GM12891 (cell line): ENCODE data around the gene CDH3. TPM values are rescaled to one million over a fixed set of nuclear protein-coding genes. Genes with fewer than 3 reads are reported as not detected.

Experiments used
- DNase-seq: peaks from one replicate; pipeline ENCODE4 v3.0.0; 2011; ENCODE audit warnings: low spot score; ENCODE audit not compliant: insufficient read length
- FAIRE-seq: peaks from 2 replicates; lab custom pipeline; 2011; peaks lifted over from hg19 to GRCh38; lab: Jason Lieb, UNC
- PAX5 ChIP-seq: IDR thresholded peaks from 2 replicates; pipeline ENCODE4 v1.6.1; 2011; ENCODE audit warnings: low read length, moderate library complexity, mild to moderate bottlenecking; ENCODE audit not compliant: insufficient read depth, severe bottlenecking
- POLR2A ChIP-seq: IDR thresholded peaks from 2 replicates; pipeline ENCODE4 v1.6.1; 2011; ENCODE audit warnings: low read depth, low read length, control low read depth
- POLR2AphosphoS5 ChIP-seq: IDR thresholded peaks from 2 replicates; pipeline ENCODE4 v1.6.1; 2011; ENCODE audit warnings: low read depth, low read length, control low read depth
- POU2F2 ChIP-seq: IDR thresholded peaks from 2 replicates; pipeline ENCODE4 v1.6.1; 2011; ENCODE audit warnings: low read depth, mild to moderate bottlenecking, control low read depth, low read length, moderate library complexity
- SPI1 ChIP-seq: IDR thresholded peaks from 2 replicates; pipeline ENCODE4 v1.6.1; 2011; ENCODE audit warnings: low read depth, low read length, control low read depth
- TAF1 ChIP-seq: IDR thresholded peaks from 2 replicates; pipeline ENCODE4 v1.6.1; 2011; ENCODE audit warnings: low read depth, low read length, control low read depth
- polyA plus RNA-seq: library from polyadenylated mRNA; unstranded; fragments of >200 nt; gene quantifications from one replicate; pipeline ENCODE4 v1.2.1, GENCODE V29; 2012; ENCODE audit warnings: low read depth, missing spikeins, inconsistent platforms; ENCODE audit not compliant: missing spikeins

The CDH3 gene
- 0.06 TPM for polyA plus RNA-seq

DNA sequence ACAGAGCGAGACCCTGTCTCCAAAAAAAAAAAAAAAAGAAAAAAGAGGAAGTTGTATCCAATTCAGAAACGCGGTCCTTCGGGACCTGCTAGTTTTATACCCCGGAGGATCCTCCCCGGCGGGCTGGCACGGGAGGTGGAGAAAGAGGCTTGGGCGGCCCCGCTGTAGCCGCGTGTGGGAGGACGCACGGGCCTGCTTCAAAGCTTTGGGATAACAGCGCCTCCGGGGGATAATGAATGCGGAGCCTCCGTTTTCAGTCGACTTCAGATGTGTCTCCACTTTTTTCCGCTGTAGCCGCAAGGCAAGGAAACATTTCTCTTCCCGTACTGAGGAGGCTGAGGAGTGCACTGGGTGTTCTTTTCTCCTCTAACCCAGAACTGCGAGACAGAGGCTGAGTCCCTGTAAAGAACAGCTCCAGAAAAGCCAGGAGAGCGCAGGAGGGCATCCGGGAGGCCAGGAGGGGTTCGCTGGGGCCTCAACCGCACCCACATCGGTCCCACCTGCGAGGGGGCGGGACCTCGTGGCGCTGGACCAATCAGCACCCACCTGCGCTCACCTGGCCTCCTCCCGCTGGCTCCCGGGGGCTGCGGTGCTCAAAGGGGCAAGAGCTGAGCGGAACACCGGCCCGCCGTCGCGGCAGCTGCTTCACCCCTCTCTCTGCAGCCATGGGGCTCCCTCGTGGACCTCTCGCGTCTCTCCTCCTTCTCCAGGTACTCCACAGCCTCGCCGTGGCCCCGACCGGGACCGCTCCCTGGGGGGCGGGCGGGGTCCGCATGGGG, at the start of gene CDH3:
Gene CDH3 (plus strand): TSS at position 596 of the 779 bp plus-strand sequence. CDS start 70 bp downstream, at position 666.
- FAIRE-seq (no peak), DNase-seq (peak; percentile 28)
- TF ChIP-seq TAF1 (no peak), SPI1 (0 out of 2 replicates have a peak, but pooled peaks have one; percentile 2), POU2F2 (no peak), POLR2A (no peak), PAX5 (no peak), POLR2AphosphoS5 (no peak)

DNA sequence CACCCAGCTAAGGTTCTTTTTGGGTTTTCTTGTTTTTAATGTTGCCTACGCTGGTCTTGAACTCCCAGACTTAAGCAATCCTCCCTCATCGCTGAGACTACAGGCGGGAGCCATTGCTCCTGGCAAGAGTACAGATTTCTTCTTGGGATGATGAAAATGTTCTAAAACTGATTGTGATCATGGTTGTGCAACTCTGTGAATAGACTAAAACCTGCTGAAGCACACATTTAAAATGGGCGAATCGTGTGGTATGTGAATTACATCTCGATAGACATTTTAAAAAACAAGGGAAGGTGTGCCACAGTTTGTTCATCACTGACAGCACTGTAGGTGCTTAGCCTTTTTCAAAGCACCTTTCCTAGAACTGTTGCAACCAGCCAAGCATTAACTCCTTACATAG, 48.8 kb upstream of the CDH3 start:
- DNase-seq: no peak
- no peak for TF ChIP-seq SPI1
- no peak for TF ChIP-seq POLR2A
- no peak for FAIRE-seq

DNA sequence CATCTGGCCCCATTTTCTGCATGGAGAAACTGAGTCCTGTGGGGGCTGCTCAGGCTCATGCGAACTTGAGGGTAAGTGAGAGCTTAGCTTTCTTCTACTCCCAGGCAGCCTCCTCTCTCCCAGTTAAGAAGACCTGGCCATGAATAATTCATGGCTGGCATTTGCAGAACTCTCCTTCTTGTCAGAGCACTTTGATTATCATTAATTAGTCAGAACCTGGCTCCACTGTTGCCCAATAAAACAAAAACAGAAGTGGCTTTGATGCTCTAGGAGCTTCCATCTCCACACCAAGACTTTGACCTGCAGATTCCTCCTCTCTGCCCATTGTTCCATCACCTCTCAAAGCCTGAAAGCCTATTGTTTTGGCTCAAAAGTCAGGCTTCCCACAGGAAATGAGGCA, 45.5 kb upstream of the CDH3 start:
- no peak for TF ChIP-seq PAX5
- TF ChIP-seq SPI1: no peak
- no peak for TF ChIP-seq TAF1
- TF ChIP-seq POU2F2: no peak
- no peak for TF ChIP-seq POLR2AphosphoS5
- TF ChIP-seq POLR2A: no peak
- DNase-seq (no peak), FAIRE-seq (no peak)

DNA sequence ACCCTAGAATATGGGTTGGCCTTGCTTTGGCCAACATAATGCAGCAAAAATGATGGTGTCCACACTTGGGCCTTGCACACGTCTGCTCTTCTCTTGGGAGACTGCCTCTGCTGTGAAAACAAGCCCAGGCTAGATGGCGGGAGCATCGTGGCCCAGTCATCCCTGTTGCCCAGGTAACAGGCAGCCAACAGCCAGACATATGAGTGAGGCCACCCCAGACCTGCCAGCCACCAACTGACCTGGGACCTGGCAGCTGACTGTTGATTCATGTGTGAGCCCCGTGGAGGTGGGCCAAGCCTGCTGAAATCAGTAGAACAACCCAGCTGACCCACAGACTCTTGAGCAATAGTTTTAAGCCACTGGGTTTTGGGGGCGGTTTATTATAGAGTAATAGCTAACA, 39.4 kb upstream of the CDH3 start:
- no peak for TF ChIP-seq SPI1
- no peak for TF ChIP-seq POLR2A
- no peak for TF ChIP-seq POU2F2
- TF ChIP-seq POLR2AphosphoS5: no peak
- no peak for TF ChIP-seq TAF1
- TF ChIP-seq PAX5: no peak
- no peak for FAIRE-seq

DNA sequence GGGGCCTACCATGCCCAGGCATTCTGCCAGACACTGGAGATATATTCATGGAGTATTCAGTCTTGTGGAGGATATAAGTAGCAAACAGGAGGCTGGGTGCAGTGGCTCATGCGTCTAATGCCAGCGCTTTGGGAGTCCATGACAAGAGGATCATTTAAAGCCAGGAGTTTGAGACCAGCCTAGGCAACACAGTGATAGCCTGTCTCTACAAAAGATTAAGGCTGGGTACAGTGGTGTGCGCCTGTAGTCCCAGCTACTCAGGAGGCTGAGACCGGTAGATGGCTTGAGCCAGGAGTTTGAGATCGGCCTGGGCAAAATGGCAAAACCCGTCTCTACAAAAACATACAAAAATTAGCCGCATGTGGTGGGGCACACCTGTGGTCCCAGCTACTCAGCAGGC, 37.7 kb upstream of the CDH3 start:
- TF ChIP-seq SPI1 (no peak), POU2F2 (no peak), TAF1 (no peak), POLR2A (no peak)
- no peak for FAIRE-seq
- no peak for DNase-seq

More for the DNA sequence above, 39.4 kb upstream of the CDH3 start:
- DNase-seq: no peak

DNA sequence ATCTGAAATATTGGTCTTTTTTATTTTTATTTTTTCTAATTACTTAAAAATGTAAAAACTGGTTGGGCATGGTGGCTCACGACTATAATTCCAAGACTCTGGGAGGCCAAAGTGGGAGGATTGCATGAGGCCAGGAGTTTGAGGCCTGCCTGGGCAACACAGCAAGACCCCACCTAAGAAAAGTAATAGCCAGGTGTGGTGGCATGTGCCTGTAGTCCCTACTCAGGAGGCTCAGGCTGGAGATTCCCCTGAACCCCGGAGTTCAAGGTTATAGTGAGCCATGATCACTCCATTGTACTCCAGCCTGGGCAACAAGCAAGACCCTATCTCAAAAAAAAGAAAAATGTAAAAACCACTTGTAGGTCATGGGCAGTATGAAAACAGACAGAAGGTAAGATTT, 36.8 kb upstream of the CDH3 start:
- DNase-seq: no peak
- TF ChIP-seq SPI1 (no peak), POU2F2 (no peak), TAF1 (no peak), POLR2AphosphoS5 (no peak), PAX5 (no peak), POLR2A (no peak)
- FAIRE-seq: no peak

DNA sequence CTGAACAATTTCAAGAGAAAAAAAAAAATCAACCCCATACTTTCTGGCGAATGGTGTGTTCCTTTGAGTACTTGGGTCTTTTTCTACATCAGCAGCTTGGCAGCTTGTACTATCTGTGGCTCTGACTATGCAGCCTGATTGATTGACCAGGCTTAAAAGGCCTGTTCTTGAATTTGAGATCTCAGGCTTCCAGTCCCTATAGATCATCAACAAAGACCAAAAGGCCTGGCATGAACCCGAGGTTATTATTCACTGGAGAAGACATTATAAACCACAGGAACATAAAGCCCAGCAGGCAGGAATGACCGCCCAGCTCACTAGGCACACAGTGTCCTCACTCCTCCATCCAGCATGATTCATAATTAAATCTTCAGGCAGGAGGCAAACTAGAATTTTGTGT, 32.1 kb upstream of the CDH3 start:
- DNase-seq (no peak), FAIRE-seq (no peak)
- TF ChIP-seq TAF1: no peak
- TF ChIP-seq POLR2A: no peak
- TF ChIP-seq POU2F2: no peak
- TF ChIP-seq PAX5: no peak
- TF ChIP-seq POLR2AphosphoS5: no peak
- TF ChIP-seq SPI1: no peak

DNA sequence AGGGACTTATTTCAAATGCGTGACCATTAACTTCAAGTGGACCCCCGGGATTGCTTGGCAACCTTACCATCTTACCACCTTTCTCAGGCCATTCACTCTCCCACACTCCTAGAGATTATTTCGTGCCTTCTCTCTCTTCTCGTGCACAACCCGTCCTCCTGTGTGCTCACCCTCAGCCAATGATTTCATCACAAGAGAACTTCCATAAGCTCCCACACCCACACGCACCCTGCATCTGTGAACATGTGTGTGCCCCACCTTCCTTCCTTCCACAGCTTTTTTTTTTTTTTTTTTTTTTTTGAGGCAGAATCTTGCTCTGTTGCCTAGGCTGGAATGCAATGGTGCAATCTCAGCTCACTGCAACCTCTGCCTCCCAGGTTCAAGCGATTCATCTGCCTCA, 27.4 kb upstream of the CDH3 start:
- FAIRE-seq (no peak), DNase-seq (no peak)
- TF ChIP-seq POU2F2 (no peak), PAX5 (no peak), TAF1 (no peak), POLR2AphosphoS5 (no peak), POLR2A (no peak), SPI1 (no peak)

DNA sequence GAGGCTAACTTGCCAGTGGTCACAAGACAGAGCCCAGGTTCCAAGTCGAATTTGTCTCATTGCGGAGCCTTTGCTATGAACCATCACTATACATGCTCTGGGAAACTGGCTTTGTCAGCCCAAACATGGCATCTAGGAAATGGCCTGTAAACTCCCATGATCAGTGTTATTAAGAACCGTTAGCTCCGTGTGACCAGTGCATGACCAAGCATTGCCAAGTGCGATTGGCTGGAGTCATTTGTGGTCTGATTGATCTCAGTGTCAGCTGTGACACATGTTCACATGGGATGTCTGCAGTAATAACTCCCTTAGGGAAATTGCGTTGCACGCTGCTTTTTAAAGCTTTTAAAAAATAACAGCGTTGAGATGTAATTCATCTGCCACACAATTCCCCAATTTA, 18.6 kb upstream of the CDH3 start:
- DNase-seq: no peak
- no peak for FAIRE-seq
- TF ChIP-seq POLR2A (no peak), POLR2AphosphoS5 (no peak), SPI1 (no peak), TAF1 (no peak), PAX5 (no peak), POU2F2 (no peak)

DNA sequence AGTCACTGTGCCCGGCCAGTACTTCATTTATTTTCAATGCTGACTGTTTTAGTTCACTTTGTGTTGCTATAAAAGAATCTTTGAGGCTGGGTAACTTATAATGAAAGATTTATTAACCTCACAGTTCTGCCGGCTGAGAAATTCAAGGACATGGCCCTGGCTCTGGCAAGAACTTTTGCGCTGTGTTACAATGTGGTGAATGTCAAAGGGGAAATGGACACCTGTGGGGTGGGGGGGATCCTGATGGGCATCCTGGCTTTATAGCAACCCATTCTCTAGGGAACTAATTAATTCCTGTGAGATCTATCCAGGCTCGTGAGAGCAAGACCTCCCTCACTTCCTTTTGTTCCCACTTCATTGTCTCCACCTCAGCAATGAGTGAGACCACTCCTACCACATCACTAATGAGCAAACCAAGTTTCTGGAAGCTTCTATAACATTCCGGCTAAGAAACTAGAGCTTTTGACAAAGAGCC, 17.1 kb upstream of the CDH3 start:
- no peak for DNase-seq
- TF ChIP-seq TAF1 (no peak), POLR2A (no peak), POLR2AphosphoS5 (no peak), SPI1 (no peak), PAX5 (no peak), POU2F2 (no peak)
- no peak for FAIRE-seq

DNA sequence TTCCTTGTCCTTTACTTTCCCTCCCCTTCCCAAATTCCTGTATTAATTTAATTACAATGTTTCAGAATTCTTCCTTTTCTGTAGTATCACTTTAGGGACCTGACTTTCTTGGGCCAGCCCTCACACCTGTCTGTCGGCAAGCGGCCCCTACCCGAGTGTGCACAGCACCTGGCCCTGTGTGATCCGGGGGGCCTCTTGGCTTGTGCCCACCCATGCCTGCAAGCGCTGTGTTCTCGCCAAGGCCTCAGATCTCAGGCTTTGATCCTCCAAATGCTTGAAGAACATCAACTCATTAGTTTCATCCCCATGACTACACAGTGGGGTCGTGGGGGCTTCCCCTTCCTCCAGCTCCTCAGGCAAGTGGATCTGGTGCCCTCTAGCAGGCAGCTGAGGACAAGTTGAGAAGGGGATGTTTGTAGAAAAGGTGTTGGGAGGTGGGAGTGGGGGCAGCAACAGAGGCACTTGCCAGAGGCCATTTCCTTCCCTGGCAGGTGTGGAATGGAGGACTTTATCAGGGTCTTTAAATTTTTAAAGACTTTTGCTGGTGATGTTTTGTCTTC, 15.7 kb upstream of the CDH3 start:
- no peak for FAIRE-seq
- TF ChIP-seq POU2F2 (no peak), TAF1 (no peak), POLR2AphosphoS5 (no peak), POLR2A (no peak), PAX5 (no peak), SPI1 (no peak)
- no peak for DNase-seq
